Amygdala (tissue), 56 donors: ENCODE data around the gene AGBL4.

ENCODE experiments used
- DNase-seq, 56 donors: peaks; one replicate each; lab custom pipeline; 2025; lab: John Stamatoyannopoulos, UW

The AGBL4 gene

GRCh38 chr1:49200738-49201137 lies 823.0 kb downstream of the AGBL4 start:
- no peak for DNase-seq

GRCh38 chr1:49199564-49199963 lies 824.2 kb downstream of the AGBL4 start:
- DNase-seq: no peak

- no peak for DNase-seq
These were observed 826.7 kb downstream of the AGBL4 start for GRCh38 chr1:49197081-49197480.

- DNase-seq: no peak
These were observed 833.6 kb downstream of the AGBL4 start for GRCh38 chr1:49190138-49190537.

GRCh38 chr1:49187056-49187455 lies 836.7 kb downstream of the AGBL4 start:
- no peak for DNase-seq

GRCh38 chr1:49185450-49185980 lies 838.2 kb downstream of the AGBL4 start:
- peak in 10 of 56 donors; percentile 0 to 22 (median 4) for DNase-seq

GRCh38 chr1:49183489-49183888 lies 840.3 kb downstream of the AGBL4 start:
- DNase-seq: no peak

- no peak for DNase-seq
These were observed 842.7 kb downstream of the AGBL4 start for GRCh38 chr1:49181033-49181432.

- DNase-seq: peak in 2 of 56 donors; percentile 1
These were observed 851.7 kb downstream of the AGBL4 start for GRCh38 chr1:49171941-49172593.

GRCh38 chr1:49166031-49166430 lies 857.7 kb downstream of the AGBL4 start:
- DNase-seq: no peak

- DNase-seq: peak in 1 of 56 donors; percentile 9
These were observed 860.7 kb downstream of the AGBL4 start for GRCh38 chr1:49163031-49163430.

- DNase-seq: no peak
These were observed 863.1 kb downstream of the AGBL4 start for GRCh38 chr1:49160677-49161076.

GRCh38 chr1:49136738-49137251 lies 887.0 kb downstream of the AGBL4 start:
- DNase-seq: no peak

GRCh38 chr1:49125746-49126145 lies 898.0 kb downstream of the AGBL4 start:
- no peak for DNase-seq

- DNase-seq: no peak
These were observed 911.8 kb downstream of the AGBL4 start for GRCh38 chr1:49111931-49112330.

- no peak for DNase-seq
These were observed 917.3 kb downstream of the AGBL4 start for GRCh38 chr1:49106445-49106844.

- DNase-seq: no peak
These were observed 919.2 kb downstream of the AGBL4 start for GRCh38 chr1:49104575-49104974.

- DNase-seq: no peak
These were observed 921.0 kb downstream of the AGBL4 start for GRCh38 chr1:49102752-49103151.

- DNase-seq: no peak
These were observed 924.9 kb downstream of the AGBL4 start for GRCh38 chr1:49098866-49099265.

- DNase-seq: no peak
These were observed 937.4 kb downstream of the AGBL4 start for GRCh38 chr1:49086327-49086726.

- no peak for DNase-seq
These were observed 938.7 kb downstream of the AGBL4 start for GRCh38 chr1:49085079-49085478.

GRCh38 chr1:49060766-49061165 lies 963.0 kb downstream of the AGBL4 start:
- no peak for DNase-seq
